ENCODE data around the gene PCSK4. TPM values are rescaled to one million over a fixed set of nuclear protein-coding genes. Genes with fewer than 3 reads are reported as not detected.

PCSK4 gene
- total and polyA plus RNA-seq, 2 of the 13 experiments (the other 11 are each of a cell fraction or from before 2014, with no cell fraction given): 2.0 to 2.7 TPM

GRCh38 chr19:1438035-1438932 lies 51.9 kb downstream of the PCSK4 start, which contains the start of gene RPS15 (continued):
- TF ChIP-seq, protein P1, sequence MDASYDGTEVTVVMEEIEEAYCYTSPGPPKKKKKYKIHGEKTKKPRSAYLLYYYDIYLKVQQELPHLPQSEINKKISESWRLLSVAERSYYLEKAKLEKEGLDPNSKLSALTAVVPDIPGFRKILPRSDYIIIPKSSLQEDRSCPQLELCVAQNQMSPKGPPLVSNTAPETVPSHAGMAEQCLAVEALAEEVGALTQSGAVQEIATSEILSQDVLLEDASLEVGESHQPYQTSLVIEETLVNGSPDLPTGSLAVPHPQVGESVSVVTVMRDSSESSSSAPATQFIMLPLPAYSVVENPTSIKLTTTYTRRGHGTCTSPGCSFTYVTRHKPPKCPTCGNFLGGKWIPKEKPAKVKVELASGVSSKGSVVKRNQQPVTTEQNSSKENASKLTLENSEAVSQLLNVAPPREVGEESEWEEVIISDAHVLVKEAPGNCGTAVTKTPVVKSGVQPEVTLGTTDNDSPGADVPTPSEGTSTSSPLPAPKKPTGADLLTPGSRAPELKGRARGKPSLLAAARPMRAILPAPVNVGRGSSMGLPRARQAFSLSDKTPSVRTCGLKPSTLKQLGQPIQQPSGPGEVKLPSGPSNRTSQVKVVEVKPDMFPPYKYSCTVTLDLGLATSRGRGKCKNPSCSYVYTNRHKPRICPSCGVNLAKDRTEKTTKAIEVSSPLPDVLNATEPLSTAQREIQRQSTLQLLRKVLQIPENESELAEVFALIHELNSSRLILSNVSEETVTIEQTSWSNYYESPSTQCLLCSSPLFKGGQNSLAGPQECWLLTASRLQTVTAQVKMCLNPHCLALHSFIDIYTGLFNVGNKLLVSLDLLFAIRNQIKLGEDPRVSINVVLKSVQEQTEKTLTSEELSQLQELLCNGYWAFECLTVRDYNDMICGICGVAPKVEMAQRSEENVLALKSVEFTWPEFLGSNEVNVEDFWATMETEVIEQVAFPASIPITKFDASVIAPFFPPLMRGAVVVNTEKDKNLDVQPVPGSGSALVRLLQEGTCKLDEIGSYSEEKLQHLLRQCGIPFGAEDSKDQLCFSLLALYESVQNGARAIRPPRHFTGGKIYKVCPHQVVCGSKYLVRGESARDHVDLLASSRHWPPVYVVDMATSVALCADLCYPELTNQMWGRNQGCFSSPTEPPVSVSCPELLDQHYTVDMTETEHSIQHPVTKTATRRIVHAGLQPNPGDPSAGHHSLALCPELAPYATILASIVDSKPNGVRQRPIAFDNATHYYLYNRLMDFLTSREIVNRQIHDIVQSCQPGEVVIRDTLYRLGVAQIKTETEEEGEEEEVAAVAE (CRISPR knock-in tag; IDR thresholded peaks at IDR 0.05; ENCODE audit: borderline replicate concordance): peak; percentile 84
- TF ChIP-seq HDAC2 (CRISPR knock-in tag; IDR thresholded peaks at IDR 0.05): peak; percentile 92
- TF ChIP-seq ZNF484 (CRISPR knock-in tag; IDR thresholded peaks at IDR 0.05; ENCODE audit: borderline replicate concordance, low read depth): 0 out of 2 replicates have a peak, but pooled peaks have one; percentile 37
- TF ChIP-seq ADNP (CRISPR knock-in tag; IDR thresholded peaks at IDR 0.05): no peak
- no peak for TF ChIP-seq CCAR2 (optimal IDR thresholded peaks at IDR 0.05; ENCODE audit: low read depth, low read length)
- peak; percentile 99 for TF ChIP-seq YEATS4 (CRISPR knock-in tag; IDR thresholded peaks at IDR 0.05; ENCODE audit: borderline replicate concordance)
- TF ChIP-seq NR1H2 (CRISPR knock-in tag; IDR thresholded peaks at IDR 0.05; ENCODE audit: borderline replicate concordance, low read depth): peak; percentile 97
- TF ChIP-seq GATAD2A (CRISPR knock-in tag; IDR thresholded peaks at IDR 0.05): peak; percentile 75
- TF ChIP-seq ZNF282 (IDR thresholded peaks at IDR 0.05; ENCODE audit: partially characterized antibody): no peak
- TF ChIP-seq KLF16 (CRISPR knock-in tag; IDR thresholded peaks at IDR 0.05): peak; percentile 74 to 95; a peak in 2 of 4 replicates
- TF ChIP-seq, protein P2, sequence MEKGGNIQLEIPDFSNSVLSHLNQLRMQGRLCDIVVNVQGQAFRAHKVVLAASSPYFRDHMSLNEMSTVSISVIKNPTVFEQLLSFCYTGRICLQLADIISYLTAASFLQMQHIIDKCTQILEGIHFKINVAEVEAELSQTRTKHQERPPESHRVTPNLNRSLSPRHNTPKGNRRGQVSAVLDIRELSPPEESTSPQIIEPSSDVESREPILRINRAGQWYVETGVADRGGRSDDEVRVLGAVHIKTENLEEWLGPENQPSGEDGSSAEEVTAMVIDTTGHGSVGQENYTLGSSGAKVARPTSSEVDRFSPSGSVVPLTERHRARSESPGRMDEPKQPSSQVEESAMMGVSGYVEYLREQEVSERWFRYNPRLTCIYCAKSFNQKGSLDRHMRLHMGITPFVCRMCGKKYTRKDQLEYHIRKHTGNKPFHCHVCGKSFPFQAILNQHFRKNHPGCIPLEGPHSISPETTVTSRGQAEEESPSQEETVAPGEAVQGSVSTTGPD (CRISPR knock-in tag; IDR thresholded peaks at IDR 0.05): peak; percentile 48; the same call in 1 of the 2 replicates
- TF ChIP-seq WIZ (CRISPR knock-in tag; IDR thresholded peaks at IDR 0.05): 0 out of 2 replicates have a peak, but pooled peaks have one; percentile 69
- TF ChIP-seq SP5 (CRISPR knock-in tag; IDR thresholded peaks at IDR 0.05; ENCODE audit: borderline replicate concordance, low read depth): peak; percentile 94
- TF ChIP-seq SIX4 (CRISPR knock-in tag; IDR thresholded peaks at IDR 0.05): 0 out of 2 replicates have a peak, but pooled peaks have one; percentile 61
- TF ChIP-seq ZNF33A (CRISPR knock-in tag; IDR thresholded peaks at IDR 0.05; ENCODE audit: borderline replicate concordance): no peak
- TF ChIP-seq CBFB (CRISPR knock-in tag; IDR thresholded peaks at IDR 0.05): peak; percentile 93
- peak; percentile 91 for TF ChIP-seq ZSCAN12 (CRISPR knock-in tag; IDR thresholded peaks at IDR 0.05)
- peak; percentile 77; the same call in 1 of the 2 replicates for TF ChIP-seq ESRRA (CRISPR knock-in tag; IDR thresholded peaks at IDR 0.05; ENCODE audit: low read depth)
- peak; percentile 81 for TF ChIP-seq JUND (CRISPR knock-in tag; IDR thresholded peaks at IDR 0.05)
- peak; percentile 92 for TF ChIP-seq GABPA (IDR thresholded peaks at IDR 0.05; ENCODE audit: low read depth, low read length)
- TF ChIP-seq GABPA (CRISPR knock-in tag; IDR thresholded peaks at IDR 0.05; ENCODE audit: low read depth): peak; percentile 96
- TF ChIP-seq ASH2L (IDR thresholded peaks at IDR 0.05; ENCODE audit: insufficient read length, low read depth, low read length): peak; percentile 89
- TF ChIP-seq PITX1 (CRISPR knock-in tag; IDR thresholded peaks at IDR 0.05): peak; percentile 97
- peak; percentile 68; the same call in 1 of the 2 replicates for TF ChIP-seq ZNF749 (CRISPR knock-in tag; IDR thresholded peaks at IDR 0.05; ENCODE audit: borderline replicate concordance)
- peak; percentile 93 for TF ChIP-seq MEF2D (CRISPR knock-in tag; IDR thresholded peaks at IDR 0.05)

Measured in HepG2 (cell line).